Measurements from ENCODE around the gene CDC73.

The CDC73 gene

DNA sequence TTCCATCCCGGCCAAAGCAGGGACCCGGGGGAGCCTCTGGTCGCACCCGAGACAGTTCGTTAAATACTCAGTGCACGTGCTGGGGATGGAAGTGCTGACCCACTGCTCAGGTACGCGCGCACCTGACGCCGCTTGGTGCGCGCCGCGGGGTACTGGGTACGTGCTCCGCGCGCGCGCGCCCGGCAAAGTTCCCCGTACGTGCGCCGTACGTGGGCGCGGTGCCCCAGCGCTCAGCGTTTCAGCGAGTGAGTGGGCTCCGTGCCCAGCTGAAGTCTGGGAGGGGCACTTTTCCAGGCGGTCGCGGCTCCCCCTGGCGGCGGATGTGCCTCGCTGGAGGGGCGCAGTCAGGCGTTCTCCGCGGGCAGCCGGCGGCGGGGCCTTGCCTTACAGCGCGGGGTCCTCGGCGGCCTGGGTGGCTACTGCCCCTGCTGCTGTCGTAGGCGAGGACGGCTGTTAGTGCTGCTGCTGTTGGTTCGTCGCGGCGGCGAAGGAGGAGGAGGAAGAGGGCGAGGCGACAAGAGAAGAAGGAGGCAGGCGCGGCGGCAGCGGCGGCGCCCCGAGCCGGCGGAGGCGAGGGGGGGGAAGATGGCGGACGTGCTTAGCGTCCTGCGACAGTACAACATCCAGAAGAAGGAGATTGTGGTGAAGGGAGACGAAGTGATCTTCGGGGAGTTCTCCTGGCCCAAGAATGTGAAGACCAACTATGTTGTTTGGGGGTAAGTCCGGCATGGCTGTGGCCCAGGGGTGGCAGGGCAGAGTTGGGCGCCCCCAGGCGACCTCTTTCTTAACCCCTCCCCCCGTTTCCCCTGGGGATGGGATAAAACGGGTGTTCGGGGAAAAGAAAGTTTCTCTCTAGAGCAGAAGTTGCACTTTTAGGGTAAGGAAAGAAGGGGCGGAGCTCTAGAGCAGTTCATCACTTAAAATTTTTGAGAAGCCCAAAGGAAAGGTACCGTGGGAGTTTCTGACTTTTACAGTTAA lies at the start of gene CDC73:
Gene CDC73, plus strand, starts transcription at position 416 of the 978 bp plus-strand sequence. Its CDS starts 170 bp downstream, at position 586.
- peak; percentile 99 for DNase-seq (ENCODE audit: low spot score)

DNA sequence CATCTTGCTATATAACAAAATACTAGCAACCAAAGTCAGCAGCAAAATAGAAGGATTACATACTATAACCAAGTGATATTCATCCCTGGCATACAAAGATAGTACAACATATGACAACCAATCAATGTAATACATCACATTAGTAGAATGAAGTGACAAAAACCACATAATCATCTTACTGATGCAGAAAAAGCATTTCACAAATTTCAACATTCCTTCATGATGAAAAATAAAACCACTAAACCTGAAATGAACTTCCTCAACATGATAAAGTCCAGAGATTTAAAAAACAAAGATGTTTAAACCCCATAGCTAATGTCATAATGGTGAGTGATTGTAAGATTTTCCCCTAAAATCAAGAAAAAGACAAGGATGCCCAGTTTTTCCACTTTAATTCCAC lies 43.8 kb upstream of the CDC73 start:
- DNase-seq (ENCODE audit: low spot score), result no peak

DNA sequence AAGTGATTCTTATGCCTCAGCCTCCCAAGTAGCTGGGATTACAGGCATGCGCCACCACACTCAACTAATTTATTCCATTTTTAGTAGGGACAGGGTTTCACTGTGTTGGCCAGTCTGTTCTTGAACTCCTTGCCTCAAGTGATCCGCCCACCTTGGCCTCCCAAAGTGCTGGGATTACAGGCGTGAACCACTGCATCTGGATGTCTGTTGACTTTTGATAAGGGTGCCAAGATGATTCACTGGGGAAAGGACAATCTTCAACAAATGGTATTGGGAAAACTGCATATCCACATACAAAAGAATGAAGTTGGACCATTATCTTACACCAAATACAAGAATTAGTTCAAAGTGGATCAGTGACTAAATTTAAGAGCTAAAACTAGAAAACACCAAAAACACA lies 42.6 kb upstream of the CDC73 start:
- DNase-seq (ENCODE audit: low spot score), result no peak

DNA sequence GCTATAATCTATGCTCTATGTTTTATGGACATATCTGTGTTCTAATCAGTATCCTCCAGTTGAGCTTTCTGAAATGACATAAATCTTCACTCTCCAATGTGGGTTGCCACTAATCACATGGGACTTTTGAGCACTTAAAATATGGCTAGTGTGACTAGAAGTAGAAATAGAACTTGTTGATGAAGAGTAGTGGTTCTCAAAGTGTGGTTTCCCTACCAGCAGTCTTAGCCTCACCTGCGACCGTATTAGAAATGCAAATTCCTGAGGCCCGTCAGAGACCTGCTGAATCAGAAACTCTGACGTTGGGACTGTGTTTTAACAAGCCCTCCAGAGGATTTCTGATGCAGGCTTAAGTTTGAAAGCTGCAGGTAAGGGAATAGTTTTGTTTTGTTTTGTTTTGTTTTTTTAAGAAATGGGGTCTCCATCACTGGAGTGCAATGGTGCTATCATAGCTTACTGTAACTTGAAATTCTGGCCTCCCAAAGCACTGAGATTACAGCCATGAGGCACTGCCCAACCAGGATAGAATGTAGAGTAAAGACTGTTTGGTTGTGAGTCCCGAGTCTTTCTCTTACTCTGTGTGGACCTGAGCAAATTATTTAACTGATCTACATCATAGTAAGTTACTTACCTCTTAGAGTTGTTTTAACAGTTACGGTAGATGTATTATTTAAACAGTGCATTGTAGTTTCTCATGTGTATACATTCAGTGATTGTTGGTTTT lies 38.3 kb upstream of the CDC73 start:
- DNase-seq (ENCODE audit: low spot score), result no peak

DNA sequence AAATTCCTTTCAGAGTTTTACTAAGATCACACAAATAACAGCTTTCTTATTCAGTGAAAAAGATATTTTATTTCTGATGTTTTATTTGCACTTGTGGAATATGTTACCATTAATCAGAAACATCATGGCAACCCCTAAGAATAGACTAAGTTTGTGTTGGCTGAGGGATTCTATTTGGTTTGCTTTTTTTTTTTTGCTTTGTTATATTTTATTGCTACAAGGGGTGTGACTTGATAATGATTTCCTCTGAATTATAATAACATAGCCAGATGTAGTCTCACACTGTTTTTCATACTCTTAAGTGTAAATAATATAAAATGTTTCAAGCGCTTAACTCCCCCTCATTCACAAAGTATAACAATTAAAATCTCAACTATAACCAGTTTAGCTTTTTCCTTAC lies 36.6 kb upstream of the CDC73 start:
- no peak for DNase-seq (ENCODE audit: low spot score)

DNA sequence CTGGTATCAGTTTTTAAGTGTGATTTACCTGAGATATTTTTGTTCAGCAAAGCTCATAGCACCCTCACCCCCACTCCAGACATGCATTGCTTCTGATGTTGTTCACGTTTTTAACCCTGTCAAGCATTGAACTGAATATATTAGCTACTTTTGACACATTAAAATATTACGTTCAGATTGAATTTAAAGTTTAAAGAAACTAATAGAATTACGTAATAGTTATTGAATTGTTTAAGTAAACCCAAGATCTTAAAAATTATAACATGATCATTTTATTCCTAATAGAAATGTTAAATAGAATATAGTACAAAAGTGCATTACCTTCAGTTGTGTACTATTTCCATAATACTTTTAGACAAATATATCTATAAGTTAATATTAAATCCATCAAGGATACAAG lies 35.5 kb upstream of the CDC73 start:
- no peak for DNase-seq (ENCODE audit: low spot score)

DNA sequence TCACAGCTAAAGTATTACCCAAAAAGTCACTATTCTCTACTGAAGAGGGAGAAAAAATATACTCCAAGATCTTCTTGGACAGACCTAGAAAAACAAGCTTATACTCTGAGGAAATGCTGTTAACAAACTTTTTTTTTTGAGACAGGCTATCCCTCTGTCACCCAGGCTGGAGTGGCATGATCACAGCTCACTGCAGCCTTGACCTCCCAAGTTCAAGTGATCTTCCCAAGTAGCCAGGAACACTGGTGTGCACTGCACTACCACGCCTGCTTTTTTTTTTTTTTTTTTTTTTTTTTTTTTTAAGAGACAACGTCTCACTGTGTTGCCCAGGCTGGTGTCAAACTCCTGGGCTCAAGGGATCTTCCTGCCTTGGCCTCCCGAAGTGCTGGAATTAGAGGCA lies 33.9 kb upstream of the CDC73 start:
- DNase-seq (ENCODE audit: low spot score), result no peak

DNA sequence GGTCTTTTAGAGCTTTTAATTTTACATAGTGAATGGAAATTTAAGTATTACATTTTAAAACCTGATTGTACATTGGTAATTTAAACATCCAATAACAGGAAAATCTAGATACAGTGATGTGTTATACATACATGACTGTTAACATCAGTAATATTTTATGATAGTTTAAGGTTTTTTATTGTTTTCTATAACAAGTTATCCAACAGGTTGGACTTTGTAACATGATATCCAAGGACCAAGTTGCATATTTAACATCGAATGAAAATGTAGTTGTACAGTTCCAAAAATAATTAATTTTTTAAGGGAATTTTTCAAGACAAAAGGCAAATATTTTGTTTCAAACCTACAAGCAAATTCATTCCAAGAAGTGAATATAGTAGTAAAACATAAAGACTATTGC lies 31.0 kb upstream of the CDC73 start:
- DNase-seq (ENCODE audit: low spot score), result no peak

DNA sequence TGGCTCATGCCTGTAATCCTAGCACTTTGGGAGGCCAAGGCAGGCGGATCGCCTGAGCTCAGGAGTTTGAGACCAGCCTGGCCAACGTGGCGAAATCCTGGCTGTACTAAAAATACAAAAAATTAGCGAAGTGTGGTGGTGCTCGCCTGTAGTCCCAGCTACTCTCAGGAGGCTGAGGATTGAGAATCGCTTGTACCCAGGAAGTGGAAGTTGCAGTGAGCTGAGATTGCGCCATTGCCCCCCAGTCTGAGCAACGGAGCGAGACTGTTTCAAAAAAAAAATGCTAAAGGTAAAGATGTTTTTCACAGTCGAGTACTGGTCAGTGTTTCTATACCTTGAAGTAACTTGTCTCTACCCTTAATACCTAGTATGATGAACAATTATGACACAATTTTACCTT lies 27.7 kb upstream of the CDC73 start:
- no peak for DNase-seq (ENCODE audit: low spot score)

DNA sequence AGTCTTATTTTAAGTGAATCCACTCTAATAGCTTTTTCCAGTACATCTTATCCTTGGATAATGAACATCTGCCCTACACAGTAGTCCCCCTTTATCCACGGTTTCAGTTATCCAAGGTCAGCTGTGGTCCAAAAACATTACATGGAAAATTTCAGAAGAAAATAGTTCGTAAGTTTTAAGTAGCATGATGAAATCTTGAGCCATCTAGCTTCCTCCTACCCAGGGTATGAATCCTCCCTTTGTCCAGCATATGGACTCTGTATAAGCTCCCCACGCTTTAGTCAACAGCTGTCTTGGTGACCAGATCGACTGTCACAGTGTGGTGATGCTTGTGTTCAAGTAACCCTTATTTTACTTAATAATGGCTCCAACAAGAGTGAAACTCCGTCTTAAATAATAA lies 19.2 kb upstream of the CDC73 start:
- DNase-seq (ENCODE audit: low spot score), result no peak

DNA sequence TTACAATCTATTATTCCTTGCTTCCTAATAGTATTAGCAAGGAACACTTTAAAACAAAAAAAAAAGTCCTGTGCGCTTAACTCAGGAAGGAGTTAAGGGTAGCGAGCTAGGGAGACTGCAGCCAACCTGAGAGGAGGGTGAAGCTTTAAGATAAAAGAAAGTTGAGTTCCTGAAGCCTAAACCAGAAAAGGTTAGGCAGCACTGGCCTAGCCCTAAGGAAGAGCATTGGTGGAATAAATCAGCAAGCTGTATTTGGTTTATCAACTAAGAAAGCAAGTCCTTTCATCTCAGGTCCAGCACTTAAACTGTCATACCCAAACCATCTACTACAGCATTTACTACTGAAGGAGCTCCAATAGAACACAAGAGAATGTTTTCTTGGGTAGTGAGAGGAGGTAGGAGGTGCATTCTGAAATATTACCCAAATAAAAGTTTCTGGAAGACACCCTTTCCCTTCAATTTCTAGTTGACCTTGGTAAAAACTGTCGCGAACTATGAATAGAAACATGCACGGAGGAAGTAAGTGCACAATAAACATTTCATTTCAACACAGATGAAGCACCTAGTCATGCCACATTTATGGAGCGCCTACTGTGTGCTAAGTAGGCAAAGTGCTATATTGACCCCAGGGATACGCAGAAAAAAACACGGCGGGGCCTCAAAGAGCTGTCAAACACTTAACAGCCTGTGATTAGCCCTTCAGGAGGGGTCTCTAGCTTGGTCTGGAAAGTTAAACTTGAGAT lies 17.9 kb upstream of the CDC73 start:
- DNase-seq (ENCODE audit: low spot score), result peak; percentile 7

DNA sequence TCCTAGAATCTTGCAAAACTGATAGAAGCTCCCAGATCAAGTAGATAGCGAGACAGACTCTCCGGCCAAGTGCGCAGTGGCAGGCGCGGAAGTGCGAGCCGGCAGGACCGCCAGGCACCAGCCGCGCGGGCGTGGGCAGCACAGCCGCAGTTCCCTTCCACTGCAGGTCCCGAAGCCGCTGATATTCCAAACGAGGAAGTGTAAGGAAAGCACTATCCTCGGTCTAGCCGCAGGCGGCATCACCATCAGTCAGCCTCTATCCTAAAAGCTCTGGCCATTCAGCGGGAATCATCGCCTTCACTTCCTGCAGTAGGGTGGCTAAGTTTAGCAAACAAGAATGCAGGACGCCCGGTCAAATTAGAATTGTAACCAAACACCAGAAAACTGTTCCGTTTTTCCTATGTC lies 17.3 kb upstream of the CDC73 start:
- peak; percentile 5 for DNase-seq (ENCODE audit: low spot score)

DNA sequence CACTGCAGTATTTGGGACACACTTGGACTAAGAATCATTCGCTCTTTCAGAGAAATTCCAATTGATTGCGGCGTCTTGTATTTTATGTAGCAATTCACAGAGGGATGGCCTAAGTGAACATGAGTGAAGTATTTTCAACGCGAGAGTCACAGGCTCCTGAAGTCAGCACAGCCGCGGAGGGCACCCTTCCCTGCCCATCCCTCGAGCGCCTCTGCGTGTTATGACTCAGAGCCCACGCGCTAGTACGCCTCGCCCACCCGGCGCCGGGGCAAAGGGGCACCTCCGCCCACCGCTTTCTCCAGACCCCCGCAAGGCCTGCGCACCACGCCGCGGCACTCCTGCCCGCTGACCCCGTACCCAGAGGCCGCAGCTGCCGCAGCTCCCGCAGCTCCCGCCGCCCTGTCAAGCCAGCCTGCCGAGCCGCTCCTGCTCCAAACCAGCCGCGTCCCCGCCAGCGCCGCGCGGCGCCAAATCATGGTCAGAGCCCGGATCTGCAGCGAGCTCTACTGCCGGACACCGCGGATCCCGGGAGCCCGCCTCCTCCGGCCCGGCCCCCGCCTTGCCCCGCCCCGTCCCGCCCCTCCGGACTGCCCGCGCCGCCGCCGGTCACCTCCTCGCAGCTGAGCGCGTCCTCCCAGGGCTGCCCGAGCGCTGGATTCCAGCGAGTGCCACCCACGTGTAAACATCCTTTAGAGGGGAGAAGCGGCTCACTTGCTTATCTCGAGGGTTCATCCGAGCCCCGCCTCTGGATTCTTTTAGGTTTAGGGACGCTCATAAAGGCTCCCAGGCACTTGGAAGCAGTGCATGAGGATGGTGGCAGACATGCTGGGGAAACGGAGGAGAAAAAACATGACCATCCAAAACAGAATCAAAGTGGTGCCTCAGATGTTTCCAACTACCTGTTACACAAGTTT lies 16.7 kb upstream of the CDC73 start, which contains the start of gene GLRX2:
Gene GLRX2, minus strand, starts transcription at position 508 of the 914 bp plus-strand sequence. Its CDS starts 32 bp downstream, at position 476.
- peak; percentile 63 for DNase-seq (ENCODE audit: low spot score)

DNA sequence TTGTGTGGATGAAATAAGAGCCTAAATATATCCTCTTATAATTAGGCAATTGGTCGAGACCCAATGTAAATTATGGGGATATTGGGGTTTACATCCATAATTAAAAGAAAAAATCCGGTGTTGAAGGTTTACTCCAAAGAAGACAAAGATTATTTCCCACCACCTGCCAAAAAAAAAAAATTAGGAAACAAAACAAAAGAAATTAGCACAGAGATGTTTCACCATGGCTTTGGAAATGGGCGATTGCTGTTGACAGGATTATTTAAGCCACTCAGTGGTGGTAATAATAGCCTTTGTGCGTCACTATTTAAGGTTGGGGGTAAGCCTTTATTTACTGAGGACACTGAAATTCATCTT lies 16.0 kb upstream of the CDC73 start:
- no peak for DNase-seq (ENCODE audit: low spot score)

DNA sequence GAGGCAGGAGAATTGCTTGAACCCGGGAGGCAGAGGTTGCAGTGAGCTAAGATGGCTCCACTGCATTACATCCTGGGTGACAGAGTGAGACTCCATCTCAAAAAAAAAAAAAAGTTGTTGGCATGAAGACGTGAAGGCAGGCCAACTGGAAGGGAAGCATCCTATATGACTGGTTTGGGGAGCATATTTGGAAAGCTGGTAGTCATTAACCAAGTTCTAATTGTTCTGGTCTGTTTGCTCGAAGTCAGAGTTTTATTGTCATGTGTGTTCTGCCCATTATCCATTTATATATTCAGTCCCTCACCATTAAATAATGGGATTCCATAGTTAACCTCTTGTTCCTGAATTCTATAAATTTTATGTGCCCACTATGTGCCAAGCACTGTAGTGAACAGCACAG lies 13.4 kb upstream of the CDC73 start:
- no peak for DNase-seq (ENCODE audit: low spot score)

DNA sequence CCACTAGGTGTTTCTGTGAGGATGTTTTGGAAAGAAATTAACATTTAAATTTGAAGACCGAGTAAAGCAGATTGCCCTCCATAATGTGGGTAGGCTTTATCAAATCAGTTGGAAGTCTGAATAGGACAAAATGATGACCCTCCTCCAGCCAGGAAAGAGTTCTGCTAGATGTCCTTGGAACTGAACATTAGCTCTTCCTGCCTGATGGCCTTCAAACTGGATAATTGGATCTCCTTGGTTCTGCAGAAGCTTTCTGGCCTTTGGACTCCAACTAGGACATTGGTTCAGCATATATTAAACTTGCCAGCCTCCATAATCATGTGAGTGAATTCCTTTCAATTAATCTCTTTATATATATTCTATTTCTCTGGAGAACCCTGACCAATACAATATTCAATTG lies 12.2 kb upstream of the CDC73 start:
- DNase-seq (ENCODE audit: low spot score), result no peak

DNA sequence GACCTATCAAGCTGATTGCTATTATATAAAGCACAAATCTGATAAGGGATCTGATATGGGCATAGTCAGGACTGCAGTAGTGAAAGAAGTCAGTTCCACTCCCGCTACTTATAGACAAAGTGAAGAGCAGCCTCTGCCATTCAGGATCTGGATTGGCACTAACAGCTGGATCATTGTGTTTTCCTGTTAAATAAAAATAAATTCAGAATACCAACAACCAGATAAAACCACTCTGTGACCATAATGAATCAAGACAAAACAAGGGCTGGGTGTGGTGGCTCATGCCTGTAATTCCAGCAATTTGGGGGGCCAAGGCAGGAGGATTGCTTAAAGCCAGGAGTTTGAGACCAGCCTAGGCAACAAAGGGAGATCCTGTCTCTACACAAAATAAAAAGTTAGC lies 11.6 kb upstream of the CDC73 start:
- DNase-seq (ENCODE audit: low spot score), result no peak

DNA sequence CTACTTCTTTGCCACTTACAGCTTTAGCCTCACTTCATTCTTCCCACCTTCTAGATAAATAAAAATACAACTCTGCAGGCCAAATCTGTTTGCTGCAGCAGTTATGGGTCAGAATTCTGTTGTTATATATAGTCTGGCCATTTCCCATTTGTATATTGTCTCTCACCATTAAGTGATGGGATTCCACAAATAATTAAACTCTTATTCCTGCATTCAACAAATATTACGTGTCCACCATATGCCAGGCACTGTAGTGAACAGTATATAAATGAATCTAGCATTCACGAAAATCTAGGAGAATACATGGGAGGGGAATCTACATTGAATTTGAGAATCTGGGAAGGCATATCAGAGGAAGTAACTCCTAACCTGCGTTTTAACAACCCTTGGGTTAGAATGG lies 11.0 kb upstream of the CDC73 start:
- DNase-seq (ENCODE audit: low spot score), result no peak

DNA sequence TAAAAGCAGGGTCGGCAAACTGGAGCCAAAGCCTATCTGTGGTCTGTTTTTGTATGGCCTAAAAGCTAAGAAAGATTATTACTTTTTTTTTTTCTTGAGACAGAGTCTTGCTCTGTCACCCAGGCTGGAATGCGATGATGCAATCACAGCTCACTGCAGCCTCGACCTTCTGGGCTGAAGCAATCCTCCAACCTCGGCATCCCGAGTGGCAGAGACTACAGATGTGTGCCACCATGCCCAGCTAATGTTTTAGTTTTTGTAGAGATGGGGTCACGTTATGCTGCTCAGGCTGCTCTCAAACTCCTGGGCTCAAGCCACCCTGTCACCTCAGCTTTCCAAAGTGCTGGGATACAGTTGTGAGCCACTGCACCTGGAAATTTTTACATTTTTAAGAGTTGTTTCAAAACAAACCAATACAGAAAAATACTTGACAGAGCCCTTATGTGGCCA lies 10.2 kb upstream of the CDC73 start:
- DNase-seq (ENCODE audit: low spot score), result no peak

DNA sequence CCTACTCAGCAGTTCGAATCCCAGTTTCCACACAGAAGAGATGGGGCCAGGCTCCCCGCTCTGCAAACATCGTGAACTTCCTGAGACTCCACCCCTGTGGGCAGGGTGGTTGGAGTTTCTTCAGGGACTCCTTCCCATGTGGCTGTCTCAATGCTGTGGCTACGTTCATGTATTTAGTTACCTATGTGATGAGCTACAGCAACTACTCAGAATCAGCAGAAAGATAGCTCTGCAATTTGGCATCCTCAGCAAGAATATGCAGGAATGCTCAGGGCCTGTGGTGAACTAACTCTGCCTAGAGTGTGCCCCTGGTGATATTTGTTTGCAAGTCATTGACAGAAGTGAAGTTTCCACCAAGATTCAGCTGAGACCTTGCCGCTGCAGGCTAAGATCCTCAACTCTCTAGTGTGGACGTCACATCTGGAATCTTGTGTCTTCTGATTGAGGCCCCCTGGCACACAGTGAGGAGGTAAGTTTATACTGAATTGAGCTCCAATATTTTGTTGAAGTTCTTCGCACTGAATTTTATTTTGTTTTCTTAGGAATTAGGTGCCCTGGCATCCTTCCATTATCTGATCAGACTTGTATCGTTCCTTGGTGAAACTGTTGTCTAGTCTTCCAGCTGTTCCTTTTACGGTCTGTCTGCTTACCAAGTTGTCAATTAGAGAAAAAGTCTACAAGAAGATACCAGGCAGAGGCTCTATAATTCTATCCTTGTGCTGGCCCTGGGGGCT lies 8.4 kb upstream of the CDC73 start:
- no peak for DNase-seq (ENCODE audit: low spot score)

DNA sequence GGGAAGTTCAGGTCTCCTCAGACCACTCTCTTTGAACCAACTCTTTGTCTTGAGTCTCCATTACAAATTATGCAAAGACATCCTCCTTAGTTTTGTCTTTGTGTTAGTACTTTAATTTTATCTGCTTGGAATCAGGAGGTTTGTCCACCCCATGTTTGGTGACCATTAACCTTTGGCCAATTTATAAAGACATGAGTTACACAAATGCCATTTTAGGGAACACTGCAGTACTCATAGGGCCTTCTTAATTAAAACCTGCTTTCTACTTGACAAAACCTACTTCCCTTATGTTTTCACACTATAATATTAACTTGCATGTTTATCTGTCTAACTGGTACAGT lies 7.9 kb upstream of the CDC73 start:
- DNase-seq (ENCODE audit: low spot score), result no peak

Measured in activated CD4-positive, alpha-beta T cell treated with anti-CD3 and anti-CD28 coated beads, Interleukin-2, Interleukin-4, amounts not matched to agents 100 ng/mL and 50 ng/mL, durations not matched to agents 16 hours and 8 hours (primary cell).